Ovary (tissue), 10 donors: ENCODE data around the gene SCGB3A2. TPM values are rescaled to one million over a fixed set of nuclear protein-coding genes. Genes with fewer than 3 reads are reported as not detected.

Experiments used
- DNase-seq, 5 donors: peaks; one replicate each; pipeline ENCODE4 v3.0.0-alpha.2; 2019 to 2020
- H3K27ac ChIP-seq, 2 donors: fragments of 200-600 bp; one replicate each; pipeline versions ENCODE4 v1.5.1 to v1.8.0; 2019 to 2022
- H3K27me3 ChIP-seq: fragments of 200-600 bp; one replicate; pipeline ENCODE4 v1.8.0; 2022
- H3K36me3 ChIP-seq: fragments of 200-600 bp; sonication (generic); one replicate; pipeline ENCODE4 v1.5.1; 2019
- H3K4me1 ChIP-seq: one replicate; pipeline ENCODE4 v1.8.1; 2013; ENCODE audit warnings: mild to moderate bottlenecking, moderate library complexity; ENCODE audit not compliant: insufficient read depth
- H3K4me3 ChIP-seq: fragments of 200-600 bp; sonication (generic); one replicate; pipeline ENCODE4 v1.5.1; 2017
- H3K9me3 ChIP-seq, 2 donors: fragments of 200-600 bp in 1 of 2; sonication (generic) in 1 of 2; one replicate each; pipeline versions ENCODE4 v1.5.1 to v1.8.1; 2013 to 2019; ENCODE audit warnings: mild to moderate bottlenecking in 1 of 2, moderate library complexity in 1 of 2
- EP300 ChIP-seq: sonication (generic); formaldehyde crosslinking; IDR thresholded peaks from one replicate; pipeline ENCODE4 v1.6.1; 2017; ENCODE audit warnings: antibody characterized with exemption
- POLR2A ChIP-seq: fragments of 450-650 bp; IDR thresholded peaks from one replicate; pipeline ENCODE4 v1.6.1; 2017; ENCODE audit warnings: antibody characterized with exemption, mild to moderate bottlenecking, moderate library complexity
- WGBS, 3 donors: extraction: QIAGEN DNeasy Blood & Tissue Kit in 1 of 3; methylation state at CpG; one replicate each; pipeline versions ENCODE4 v1.1.5 to v1.1.7; 2013 to 2017; 5-methylcytosine and 5-hydroxymethylcytosine counted together
- intact Hi-C, 4 donors: fragments of 100-400 bp; cut with DNase I; formaldehyde crosslinking; loops; one replicate each; pipeline versions ENCODE4 v1.11.0 to v1.15.1; 2022 to 2023
- long read RNA-seq, 3 donors: library from polyadenylated mRNA in 2 of 3; unstranded in 2 of 3; transcript quantifications; one replicate each; pipeline ENCODE4 v2.0.0 and lab custom pipeline, GENCODE V29; 2021 to 2026
- polyA plus RNA-seq, 2 donors: library from polyadenylated mRNA; stranded (reverse); fragments of 200-250 nt in 1 of 2; fragments of 350-450 nt in 1 of 2; fragmentation: Illumina TruSeq in 1 of 2; extraction: RNeasy Lipid Tissue Mini Kit (QIAGEN cat#74804) in 1 of 2; gene quantifications; one replicate each; pipeline ENCODE4 v1.2.3, GENCODE V29; 2013 to 2014
- total RNA-seq, 7 donors: library from RNA; depleted of rRNA in 2 of 7; stranded (reverse); fragments of >200 nt in 2 of 7; fragmentation: NEBNext Ultra II Directional in 3 of 7; extraction: Animal tissue kit (Norgen Biotek cat#: 25700) in 3 of 7; gene quantifications; one replicate each; pipeline versions ENCODE4 v1.1.0 to v1.2.4, GENCODE V29; 2016 to 2023
- TF ChIP-seq, protein P1 (sequence below), 3 donors: fragments of 450-650 bp in 2 of 3; fragments of 200-600 bp in 1 of 3; IDR thresholded peaks; one replicate each; pipeline versions ENCODE4 v1.5.1 to v1.8.0; 2016 to 2022; ENCODE audit warnings: antibody characterized with exemption in 3 of 3, mild to moderate bottlenecking in 1 of 3
- donor health status: DM: no; HTN: no; CAD: no; lungs with moderate emphysema.
- donor health status: DM: no; HTN: no; CAD: no.
- donor health status: Bipolar disorder and iron deficiency.
- donor health status: DM: yes; HTN: yes; CAD: no.
- donor health status: DM: no; HTN: no; CAD: no.
- donor health status: DM: yes; HTN: yes; CAD: no.

Gene SCGB3A2, protein sequence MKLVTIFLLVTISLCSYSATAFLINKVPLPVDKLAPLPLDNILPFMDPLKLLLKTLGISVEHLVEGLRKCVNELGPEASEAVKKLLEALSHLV
- total RNA-seq: under 1 TPM in 2 of 7 donors, not detected in 5; 0.47 to 0.79 TPM
- polyA plus RNA-seq: under 1 TPM in 1 of 2 donors, not detected in 1; 0.36 TPM
- long read RNA-seq, donor 1: 0 reads
- long read RNA-seq, donor 2, partial matches to known transcripts: 0 of 2 reads
- long read RNA-seq, donor 2, other reads (novel, unspliced or antisense): 0 of 2 reads
- long read RNA-seq, donor 3: 0 reads

DNA sequence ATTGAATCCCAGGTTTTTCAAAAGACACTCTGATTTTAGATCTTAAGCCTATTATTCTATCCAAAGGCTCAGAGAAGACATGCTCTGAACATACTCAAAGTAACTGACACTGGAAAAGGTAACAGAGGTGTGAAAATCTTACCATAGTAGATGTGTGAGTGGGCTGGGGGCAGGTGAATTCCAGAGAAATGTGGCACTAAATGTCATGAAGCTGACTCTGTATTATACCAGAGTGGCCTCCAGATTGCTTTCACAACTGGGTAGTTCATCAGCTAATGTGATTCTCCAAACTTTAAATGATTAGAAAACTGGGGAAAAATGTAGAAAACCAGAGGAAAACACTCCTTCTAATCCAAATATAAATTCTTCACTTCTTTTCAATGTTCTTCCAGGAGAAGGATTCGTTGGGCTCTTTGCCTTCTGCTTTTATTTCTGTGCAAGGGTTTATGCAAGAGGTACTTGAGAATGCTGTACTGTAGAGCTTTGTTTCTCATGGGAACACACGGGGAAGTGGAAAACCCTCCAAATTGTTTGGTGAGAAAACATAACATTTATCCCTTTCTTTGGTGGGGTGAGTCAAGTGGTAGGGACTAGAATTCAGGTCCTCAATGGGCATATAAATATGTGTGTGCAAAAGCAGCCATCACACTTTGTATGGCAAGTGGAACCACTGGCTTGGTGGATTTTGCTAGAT lies at the start of gene SCGB3A2:
Gene SCGB3A2 (plus strand): TSS at position 646 of the 694 bp plus-strand sequence. CDS start 93 bp downstream, outside the sequence.
- intact Hi-C loops: no loop called here
- no peak for TF ChIP-seq EP300
- TF ChIP-seq, protein P1, sequence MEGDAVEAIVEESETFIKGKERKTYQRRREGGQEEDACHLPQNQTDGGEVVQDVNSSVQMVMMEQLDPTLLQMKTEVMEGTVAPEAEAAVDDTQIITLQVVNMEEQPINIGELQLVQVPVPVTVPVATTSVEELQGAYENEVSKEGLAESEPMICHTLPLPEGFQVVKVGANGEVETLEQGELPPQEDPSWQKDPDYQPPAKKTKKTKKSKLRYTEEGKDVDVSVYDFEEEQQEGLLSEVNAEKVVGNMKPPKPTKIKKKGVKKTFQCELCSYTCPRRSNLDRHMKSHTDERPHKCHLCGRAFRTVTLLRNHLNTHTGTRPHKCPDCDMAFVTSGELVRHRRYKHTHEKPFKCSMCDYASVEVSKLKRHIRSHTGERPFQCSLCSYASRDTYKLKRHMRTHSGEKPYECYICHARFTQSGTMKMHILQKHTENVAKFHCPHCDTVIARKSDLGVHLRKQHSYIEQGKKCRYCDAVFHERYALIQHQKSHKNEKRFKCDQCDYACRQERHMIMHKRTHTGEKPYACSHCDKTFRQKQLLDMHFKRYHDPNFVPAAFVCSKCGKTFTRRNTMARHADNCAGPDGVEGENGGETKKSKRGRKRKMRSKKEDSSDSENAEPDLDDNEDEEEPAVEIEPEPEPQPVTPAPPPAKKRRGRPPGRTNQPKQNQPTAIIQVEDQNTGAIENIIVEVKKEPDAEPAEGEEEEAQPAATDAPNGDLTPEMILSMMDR (IDR thresholded peaks at IDR 0.05): no peak
- TF ChIP-seq POLR2A: no peak
- no peak for DNase-seq
- H3K27me3 ChIP-seq: no peaks in the 10 kb centered on the region
- no peaks in the 10 kb centered on the region for H3K36me3 ChIP-seq
- whole genome bisulfite sequencing, 3 donors: 52 to 64% (median 58%) methylated on average over 2 of the region's 2 CpGs
- no peak within 1 kb of the TSS for H3K4me3 ChIP-seq
- no peaks in the 10 kb centered on the region for H3K4me1 ChIP-seq
- no peak within 1 kb of the TSS for H3K27ac ChIP-seq
- H3K9me3 ChIP-seq: no peaks in the 10 kb centered on the region

DNA sequence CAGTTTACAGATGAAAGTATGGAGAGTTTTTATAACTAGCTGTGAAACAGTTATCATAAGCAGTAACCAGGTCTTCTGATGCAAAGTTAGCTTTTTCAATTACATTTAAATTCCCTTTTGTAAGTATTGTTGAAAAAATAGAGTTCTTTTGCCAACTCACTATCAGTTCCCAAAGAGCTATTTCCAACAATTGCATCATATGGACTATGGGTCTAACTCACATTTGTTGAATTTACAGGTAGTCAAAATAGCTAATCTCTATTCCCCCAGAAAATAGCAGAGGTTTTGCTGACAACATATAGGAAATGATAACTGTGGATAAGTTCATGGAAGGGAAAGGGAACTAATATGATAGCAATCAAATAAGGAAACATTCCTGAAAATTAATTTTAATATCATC lies 48.5 kb upstream of the SCGB3A2 start:
- H3K27me3 ChIP-seq: no peaks in the 10 kb centered on the region
- no peak overlapping the region for H3K4me3 ChIP-seq
- TF ChIP-seq POLR2A (no peak), EP300 (no peak)
- TF ChIP-seq, protein P1 (IDR thresholded peaks at IDR 0.05): no peak
- no peaks in the 10 kb centered on the region for H3K4me1 ChIP-seq
- no peak overlapping the region for H3K27ac ChIP-seq
- no peaks in the 10 kb centered on the region for H3K9me3 ChIP-seq
- H3K36me3 ChIP-seq: no peaks in the 10 kb centered on the region
- no peak for DNase-seq
- intact Hi-C loops: no loop called here

DNA sequence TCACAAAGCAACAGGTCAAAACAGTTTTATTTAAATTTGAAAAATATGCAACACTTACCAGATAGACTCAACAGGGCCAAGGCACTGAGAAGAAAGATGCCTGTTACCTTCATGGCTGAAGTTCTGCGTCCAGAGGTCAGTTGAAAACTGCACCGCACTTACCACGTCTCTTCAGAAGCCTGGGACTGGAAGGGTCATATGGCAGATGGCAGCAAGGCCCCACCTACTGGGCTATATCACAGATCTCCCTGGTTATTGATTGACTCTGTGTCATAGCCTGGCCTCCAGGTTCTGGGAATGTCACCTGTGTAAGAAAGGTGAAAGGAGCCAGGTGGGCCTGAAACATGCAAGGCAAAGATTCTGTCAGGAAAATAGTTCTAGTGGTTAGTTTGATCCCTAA lies 47.0 kb upstream of the SCGB3A2 start, which contains the start of gene SPINK1:
Gene SPINK1 (minus strand): TSS at position 207 of the 400 bp plus-strand sequence. CDS start 94 bp downstream, at position 113.
- 92 to 95% (median 93%) methylated on average over 3 of the region's 3 CpGs for WGBS, 3 donors
- Histone ChIP-seq H3K36me3 (no peaks in the 10 kb centered on the region), H3K27me3 (no peaks in the 10 kb centered on the region), H3K27ac (no peak within 1 kb of the TSS), H3K4me1 (no peaks in the 10 kb centered on the region), H3K9me3 (no peaks in the 10 kb centered on the region), H3K4me3 (no peak within 1 kb of the TSS)
- TF ChIP-seq, protein P1 (IDR thresholded peaks at IDR 0.05): no peak
- no peak for TF ChIP-seq POLR2A
- no peak for TF ChIP-seq EP300
- DNase-seq: no peak
- intact Hi-C loops: no loop called here

DNA sequence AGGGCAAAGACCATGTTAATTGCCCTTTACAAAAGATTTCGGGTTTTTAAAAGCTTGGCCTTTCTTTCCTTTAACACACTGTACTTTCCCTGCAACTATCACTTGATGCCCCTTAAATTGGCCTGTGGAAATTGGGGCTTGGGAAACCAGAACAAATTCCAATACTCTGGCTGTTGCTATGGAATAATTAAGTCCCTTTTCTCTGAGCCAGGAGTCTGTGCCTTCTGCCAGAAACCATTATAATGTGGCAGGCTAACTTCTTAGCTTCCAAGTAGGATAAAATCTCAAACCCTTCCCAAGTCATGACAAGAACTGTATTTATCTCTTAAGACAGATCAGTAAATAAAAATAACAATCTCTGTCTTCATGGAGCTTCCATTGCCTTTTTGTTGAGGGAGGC lies 46.0 kb upstream of the SCGB3A2 start:
- TF ChIP-seq POLR2A (no peak), EP300 (no peak)
- TF ChIP-seq, protein P1 (IDR thresholded peaks at IDR 0.05): no peak
- no peaks in the 10 kb centered on the region for H3K36me3 ChIP-seq
- no peak overlapping the region for H3K4me3 ChIP-seq
- WGBS, 3 donors: 67 to 74% (median 70%) methylated on average over 1 of the region's 1 CpG
- no peaks in the 10 kb centered on the region for H3K4me1 ChIP-seq
- no peak overlapping the region for H3K27ac ChIP-seq
- no peaks in the 10 kb centered on the region for H3K27me3 ChIP-seq
- DNase-seq: no peak
- H3K9me3 ChIP-seq: no peaks in the 10 kb centered on the region
- intact Hi-C loops: no loop called here
